GM12873 (cell line): ENCODE measurements around the gene LDLRAD2.

Experiments
- TF ChIP-seq, protein P1 (sequence below): IDR thresholded peaks from 2 replicates; pipeline ENCODE4 v1.5.1; 2012; ENCODE audit warnings: low read depth, mild to moderate bottlenecking, moderate library complexity, low read length, control low read depth; ENCODE audit not compliant: insufficient read depth; ENCODE audit errors: missing control alignments

The LDLRAD2 gene

DNA sequence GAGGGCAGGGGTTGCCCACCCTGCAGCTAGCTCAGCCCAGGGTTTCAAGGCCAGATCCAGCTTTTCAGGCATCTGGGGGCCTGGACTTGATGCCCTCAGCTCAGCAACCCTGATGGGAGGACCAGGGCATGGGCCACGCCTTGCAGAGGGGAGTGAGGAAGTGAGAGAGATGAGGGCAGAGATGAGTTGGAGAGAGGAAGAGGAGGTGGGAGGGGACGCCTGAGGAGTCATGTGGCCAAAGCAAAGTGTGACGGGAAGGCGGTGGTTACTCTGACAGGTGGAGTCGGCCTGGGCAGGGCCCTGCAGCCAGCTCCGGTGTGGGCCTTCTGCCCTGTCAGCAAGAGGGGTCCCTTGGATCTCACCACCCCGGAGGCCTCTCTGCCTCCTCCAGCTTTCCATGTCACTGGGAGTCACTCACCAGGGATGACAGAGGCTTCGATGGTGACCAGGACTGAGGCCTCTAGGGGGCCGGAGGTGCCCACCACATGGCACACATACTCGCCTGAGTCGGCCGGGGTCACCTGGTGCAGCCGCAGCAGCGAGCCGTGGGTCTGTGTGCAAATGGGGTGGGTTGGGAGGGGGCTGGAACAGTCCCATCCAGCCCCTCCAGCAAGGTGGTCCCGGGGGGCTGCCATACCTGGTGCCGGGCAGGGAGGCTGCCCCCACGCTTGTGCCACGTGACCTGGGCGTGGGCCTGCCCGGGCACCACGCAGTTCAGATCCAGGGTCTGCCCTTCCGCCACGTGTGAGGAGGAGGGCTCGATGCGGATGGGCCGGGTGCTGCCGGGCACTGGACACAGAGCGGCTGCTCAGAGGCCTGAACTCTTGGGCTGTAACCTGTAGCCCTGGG lies 40.4 kb downstream of the LDLRAD2 start:
- TF ChIP-seq, protein P1, sequence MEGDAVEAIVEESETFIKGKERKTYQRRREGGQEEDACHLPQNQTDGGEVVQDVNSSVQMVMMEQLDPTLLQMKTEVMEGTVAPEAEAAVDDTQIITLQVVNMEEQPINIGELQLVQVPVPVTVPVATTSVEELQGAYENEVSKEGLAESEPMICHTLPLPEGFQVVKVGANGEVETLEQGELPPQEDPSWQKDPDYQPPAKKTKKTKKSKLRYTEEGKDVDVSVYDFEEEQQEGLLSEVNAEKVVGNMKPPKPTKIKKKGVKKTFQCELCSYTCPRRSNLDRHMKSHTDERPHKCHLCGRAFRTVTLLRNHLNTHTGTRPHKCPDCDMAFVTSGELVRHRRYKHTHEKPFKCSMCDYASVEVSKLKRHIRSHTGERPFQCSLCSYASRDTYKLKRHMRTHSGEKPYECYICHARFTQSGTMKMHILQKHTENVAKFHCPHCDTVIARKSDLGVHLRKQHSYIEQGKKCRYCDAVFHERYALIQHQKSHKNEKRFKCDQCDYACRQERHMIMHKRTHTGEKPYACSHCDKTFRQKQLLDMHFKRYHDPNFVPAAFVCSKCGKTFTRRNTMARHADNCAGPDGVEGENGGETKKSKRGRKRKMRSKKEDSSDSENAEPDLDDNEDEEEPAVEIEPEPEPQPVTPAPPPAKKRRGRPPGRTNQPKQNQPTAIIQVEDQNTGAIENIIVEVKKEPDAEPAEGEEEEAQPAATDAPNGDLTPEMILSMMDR, result peak; percentile 10

DNA sequence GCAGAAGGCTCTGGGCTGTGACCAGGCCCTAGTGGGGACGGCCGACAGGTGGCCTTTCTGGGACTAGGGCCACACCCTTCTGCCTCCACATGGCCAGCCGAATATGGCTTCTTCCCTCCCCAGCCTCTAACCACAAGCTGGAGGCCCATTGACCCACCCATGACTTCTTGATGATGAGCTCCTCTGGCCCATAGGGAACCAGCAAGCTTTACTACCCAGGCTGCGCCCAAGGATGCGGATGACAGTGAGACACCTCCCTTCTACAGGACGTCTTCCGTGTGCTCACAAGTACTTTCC lies 41.0 kb downstream of the LDLRAD2 start:
- TF ChIP-seq, protein P1, result no peak

DNA sequence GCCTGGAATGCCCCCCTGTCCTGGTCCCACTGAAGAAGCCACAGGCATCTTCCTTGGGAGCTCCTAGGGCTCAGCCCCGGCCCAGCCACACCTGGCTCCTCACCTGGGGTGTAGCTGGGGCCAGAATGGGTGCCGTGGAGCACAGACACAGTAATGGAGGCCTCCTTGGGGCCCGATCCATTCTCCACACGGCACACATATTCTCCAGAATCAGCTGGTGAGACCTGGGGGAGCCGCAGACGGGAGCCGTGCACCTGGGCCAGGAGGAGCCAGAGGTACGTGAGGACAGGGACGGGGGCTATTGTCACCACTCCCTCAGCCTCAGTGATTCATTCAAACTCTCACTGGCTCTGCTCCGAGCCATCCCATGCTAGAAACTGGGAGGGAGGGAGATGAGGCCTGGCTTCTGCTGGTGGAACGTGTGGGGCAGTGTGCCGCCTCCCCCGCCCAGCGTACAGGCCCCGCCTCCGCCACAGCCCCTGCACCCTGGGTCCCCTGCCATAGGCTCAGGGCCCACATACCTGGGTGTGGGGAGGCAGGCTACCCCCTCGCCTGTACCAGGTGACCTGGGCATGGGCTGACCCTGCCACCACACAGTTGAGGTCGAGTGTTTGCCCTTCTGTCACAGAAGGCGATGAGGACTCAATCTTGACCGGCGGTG lies 42.2 kb downstream of the LDLRAD2 start:
- TF ChIP-seq, protein P1, result no peak

DNA sequence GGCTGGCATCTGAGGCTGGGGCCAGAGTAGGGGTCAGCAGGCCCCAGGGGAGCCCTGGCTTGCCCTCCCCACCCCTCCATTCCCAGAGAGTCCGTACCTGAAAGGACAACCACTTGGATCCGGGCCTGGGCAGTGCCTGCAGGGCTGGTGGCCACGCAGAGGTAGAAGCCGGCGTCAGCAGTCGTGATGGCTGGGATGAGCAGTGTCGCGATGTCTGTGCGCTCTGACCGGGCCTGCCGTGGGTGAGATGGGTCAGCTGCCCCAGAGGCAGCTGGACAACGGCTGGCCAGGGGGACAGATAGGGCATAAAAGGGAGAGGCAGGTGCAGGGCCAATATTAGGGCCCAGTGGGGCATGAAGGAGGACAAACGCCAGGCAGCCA lies 42.7 kb downstream of the LDLRAD2 start:
- TF ChIP-seq, protein P1, result no peak

DNA sequence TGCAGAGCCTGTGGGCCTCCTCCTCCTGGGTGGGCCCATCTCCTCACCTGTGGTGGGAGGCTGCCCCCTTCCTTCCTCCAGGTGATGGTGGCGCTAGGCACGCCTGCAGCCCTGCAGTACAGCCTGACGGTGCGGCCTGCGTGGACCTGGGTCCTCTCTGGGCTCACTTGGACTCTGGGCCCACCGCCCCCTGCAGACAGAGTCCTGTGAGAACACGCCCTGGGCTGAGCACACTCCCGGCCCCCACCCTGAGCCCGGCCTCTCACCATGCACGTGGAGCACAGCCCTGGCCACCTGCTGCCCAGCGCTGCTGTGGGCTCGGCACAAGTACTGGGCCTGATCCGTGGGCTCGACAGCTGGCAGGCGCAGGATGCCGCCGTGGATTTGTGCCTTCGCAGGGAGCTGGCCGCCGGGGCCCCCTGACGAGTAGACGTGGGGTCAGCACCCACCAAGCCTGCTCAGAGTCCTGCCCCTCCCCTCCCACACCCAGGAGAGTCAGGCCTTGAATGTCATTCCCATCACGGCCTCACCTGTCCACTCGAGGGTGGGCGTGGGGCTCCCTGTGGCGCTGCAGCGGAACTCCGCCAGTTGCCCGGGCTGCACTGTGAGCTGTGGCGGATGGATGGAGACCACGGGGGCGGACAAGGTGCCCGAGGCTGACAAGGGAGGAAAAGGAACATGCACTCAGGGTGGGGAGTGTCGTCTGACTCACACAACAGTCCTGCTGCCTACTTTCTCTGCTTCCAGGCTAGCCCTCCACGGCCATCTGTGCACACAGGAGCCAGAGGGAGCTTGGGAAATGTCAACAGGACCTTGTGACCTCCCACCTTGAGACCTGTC lies 43.4 kb downstream of the LDLRAD2 start:
- TF ChIP-seq, protein P1, result no peak

DNA sequence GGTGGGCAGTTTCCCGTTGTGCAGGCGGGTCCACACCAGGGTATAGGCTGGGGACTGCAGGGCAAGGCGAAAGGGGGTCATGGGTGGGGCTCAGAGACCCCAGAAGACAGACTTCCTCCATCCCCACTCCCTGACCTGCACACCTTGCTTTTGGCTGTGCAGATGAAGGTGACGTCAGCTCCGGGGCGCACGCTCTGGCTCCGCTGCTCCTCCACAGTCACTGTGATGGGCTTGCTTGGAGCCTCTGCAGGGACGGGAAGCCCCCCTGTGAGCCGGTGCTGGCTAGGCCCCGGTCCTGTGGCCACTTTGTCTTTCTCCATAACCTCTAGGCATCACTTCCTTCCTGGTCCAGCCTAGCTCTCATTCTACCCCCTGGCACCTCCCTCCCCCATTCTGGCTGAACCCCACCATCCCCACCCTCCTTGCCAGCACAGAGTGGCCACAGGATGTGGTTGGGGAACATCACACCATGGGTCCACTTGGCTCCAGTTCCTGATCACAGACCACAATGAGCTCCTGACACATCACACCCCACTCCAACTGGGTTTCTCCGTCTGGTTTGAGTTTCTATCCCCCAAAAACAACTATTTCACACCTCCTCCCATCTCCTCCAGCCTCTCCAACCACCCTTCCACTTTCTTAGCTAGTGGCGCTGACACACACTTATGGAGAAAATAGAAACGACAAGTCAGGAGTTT lies 45.2 kb downstream of the LDLRAD2 start:
- TF ChIP-seq, protein P1, result no peak
